ENCODE results near the gene MFSD11.
"Not testable (repeated sequence)": the region's sequence is repeated elsewhere in the genome, so short reads cannot be mapped to it uniquely, and the experiment has no call there.

Gene MFSD11

GRCh38 chr17:76726776-76727718 is 10.9 kb upstream of the MFSD11 start, which contains the start of gene METTL23:
Gene METTL23, plus strand, starts transcription at chr17:76726839. Its CDS starts 2,872 bp downstream, at chr17:76729711.
- DNase-seq = peak; percentile 86

GRCh38 chr17:76727745-76728456 is 10.0 kb upstream of the MFSD11 start:
- peak; percentile 16 for DNase-seq

- not testable (repeated sequence) for DNase-seq
Measured at GRCh38 chr17:76731800-76732733, 5.9 kb upstream of the MFSD11 start.

- no peak for DNase-seq
Measured at GRCh38 chr17:76732734-76733617, 4.9 kb upstream of the MFSD11 start.

- no peak for DNase-seq
Measured at GRCh38 chr17:76733618-76733957, 4.3 kb upstream of the MFSD11 start.

GRCh38 chr17:76734080-76734840 is 3.7 kb upstream of the MFSD11 start:
- peak; percentile 41 for DNase-seq

- DNase-seq = no peak
Measured at GRCh38 chr17:76735006-76735405, 2.9 kb upstream of the MFSD11 start.

- no peak for DNase-seq
Measured at GRCh38 chr17:76735586-76736348, 2.2 kb upstream of the MFSD11 start.

GRCh38 chr17:76736349-76737081 is 1.4 kb upstream of the MFSD11 start:
- peak; percentile 79 for DNase-seq

- peak; percentile 97 for DNase-seq
Measured at GRCh38 chr17:76737082-76737675, 740 bp upstream of the MFSD11 start, which contains the start of gene SRSF2. Gene SRSF2, minus strand, starts transcription at chr17:76737331. Its CDS starts 171 bp downstream, at chr17:76737160.

GRCh38 chr17:76738468-76738850 is 540 bp downstream of the MFSD11 start:
- DNase-seq = no peak

GRCh38 chr17:76739568-76740115 is 1.7 kb downstream of the MFSD11 start:
- DNase-seq = not testable (repeated sequence)

- DNase-seq = no peak
Measured at GRCh38 chr17:76740329-76741118, 2.6 kb downstream of the MFSD11 start.

- no peak for DNase-seq
Measured at GRCh38 chr17:76742958-76743357, 5.0 kb downstream of the MFSD11 start.

GRCh38 chr17:76744747-76745146 is 6.8 kb downstream of the MFSD11 start:
- no peak for DNase-seq

- DNase-seq = not testable (repeated sequence)
Measured at GRCh38 chr17:76745785-76746184, 7.9 kb downstream of the MFSD11 start.

- DNase-seq = no peak
Measured at GRCh38 chr17:76747716-76748363, 9.9 kb downstream of the MFSD11 start.
